Neural progenitor cell (in vitro differentiated cells): ENCODE data around the gene MBD2. TPM values are rescaled to one million over a fixed set of nuclear protein-coding genes. Genes with fewer than 3 reads are reported as not detected.
A peak's percentile ranks its signal among the peaks of the same experiment; 100 is the strongest.

Experiments
- DNase-seq: peaks from one replicate; pipeline ENCODE4 v3.0.0-alpha.2; 2016; ENCODE audit warnings: low spot score
- H2AFZ ChIP-seq: fragments of 200-600 bp; sonication (generic); replicated peaks from 2 replicates; pipeline ENCODE4 v1.6.1; 2016; ENCODE audit warnings: antibody characterized with exemption
- H3F3A ChIP-seq: fragments of 200-600 bp; sonication (generic); 2 replicates; pipeline ENCODE4 v1.6.1; 2016; ENCODE audit warnings: antibody characterized with exemption, low read depth
- H3K27ac ChIP-seq: fragments of 200-600 bp; sonication (generic); 2 replicates; pipeline ENCODE4 v1.5.1; 2016; ENCODE audit warnings: mild to moderate bottlenecking
- H3K27me3 ChIP-seq: fragments of 200-600 bp; sonication (generic); 2 replicates; pipeline ENCODE4 v1.6.1; 2016; ENCODE audit warnings: mild to moderate bottlenecking, moderate library complexity
- H3K36me3 ChIP-seq: fragments of 200-600 bp; sonication (generic); 2 replicates; pipeline ENCODE4 v1.5.1; 2016
- H3K4me1 ChIP-seq: fragments of 200-600 bp; sonication (generic); 2 replicates; pipeline ENCODE4 v1.6.1; 2016; ENCODE audit warnings: mixed run types
- H3K4me2 ChIP-seq: fragments of 200-600 bp; sonication (generic); 2 replicates; pipeline ENCODE4 v1.6.1; 2016
- H3K4me3 ChIP-seq: fragments of 200-600 bp; sonication (generic); 2 replicates; pipeline ENCODE4 v1.5.1; 2016
- H3K79me2 ChIP-seq: fragments of 200-600 bp; sonication (generic); 2 replicates; pipeline ENCODE4 v1.6.1; 2016; ENCODE audit warnings: low read depth
- H3K9ac ChIP-seq: fragments of 200-600 bp; sonication (generic); 2 replicates; pipeline ENCODE4 v1.6.1; 2016
- H3K9me3 ChIP-seq: fragments of 200-600 bp; sonication (generic); 2 replicates; pipeline ENCODE4 v1.5.1; 2016; ENCODE audit warnings: low read depth
- H4K20me1 ChIP-seq: fragments of 200-600 bp; sonication (generic); 2 replicates; pipeline ENCODE4 v1.6.1; 2016; ENCODE audit warnings: low read depth
- H3K27ac Mint-ChIP-seq: 3 replicates; pipeline ENCODE4 v1.8.0; 2021; ENCODE audit warnings: mixed read lengths
- H3K27me3 Mint-ChIP-seq: 2 replicates; pipeline ENCODE4 v1.8.0; 2022; ENCODE audit warnings: low read depth, mild to moderate bottlenecking, inconsistent platforms, moderate library complexity, mixed read lengths; ENCODE audit not compliant: insufficient read depth
- H3K36me3 Mint-ChIP-seq: 3 replicates; pipeline ENCODE4 v1.8.0; 2021; ENCODE audit warnings: mixed read lengths
- H3K4me1 Mint-ChIP-seq: 3 replicates; pipeline ENCODE4 v1.8.0; 2021; ENCODE audit warnings: mixed read lengths
- H3K4me3 Mint-ChIP-seq: 3 replicates; pipeline ENCODE4 v1.8.0; 2021; ENCODE audit warnings: mild to moderate bottlenecking, moderate library complexity, mixed read lengths
- H3K9me3 Mint-ChIP-seq: 3 replicates; pipeline ENCODE4 v1.8.0; 2020; ENCODE audit warnings: mixed read lengths
- EZH2 ChIP-seq: fragments of 200-600 bp; sonication (generic); IDR thresholded peaks from 2 replicates; pipeline ENCODE4 v1.6.1; 2017; ENCODE audit warnings: antibody characterized with exemption, mild to moderate bottlenecking, moderate library complexity
- EZH2phosphoT487 ChIP-seq: fragments of 200-600 bp; sonication (generic); IDR thresholded peaks from 2 replicates; pipeline ENCODE4 v1.6.1; 2017; ENCODE audit warnings: antibody characterized with exemption
- total RNA-seq: library from RNA; depleted of rRNA; stranded (reverse); fragments of >200 nt; gene quantifications from 2 replicates; pipeline ENCODE4 v1.2.3, GENCODE V29; 2015; ENCODE audit warnings: low replicate concordance
- TF ChIP-seq, protein P1 (sequence below): fragments of 200-600 bp; sonication (generic); IDR thresholded peaks from 2 replicates; pipeline ENCODE4 v1.5.1; 2017; ENCODE audit warnings: antibody characterized with exemption, mild to moderate bottlenecking

MBD2 gene
- total RNA-seq, 1 donor from 2014 or later: 36.5 TPM

DNA sequence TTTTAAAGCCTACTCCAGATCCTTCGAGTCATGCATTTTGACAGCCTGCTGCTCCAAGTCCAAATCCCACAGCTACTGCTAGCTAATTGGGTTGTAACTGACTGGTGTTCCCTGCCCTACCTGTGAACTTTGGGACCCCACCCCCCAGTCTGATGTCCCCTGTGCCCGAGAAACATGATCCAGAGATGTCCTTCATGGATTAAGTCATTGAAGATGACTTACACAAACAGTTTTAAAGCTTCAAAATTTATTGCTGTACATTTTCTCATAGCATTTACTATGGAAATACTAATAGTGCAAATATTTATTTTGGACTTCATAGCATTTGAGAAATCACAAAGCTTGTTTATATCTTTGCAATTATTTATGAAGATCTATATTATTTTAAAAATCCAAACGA is 73.1 kb downstream of the MBD2 start:
- TF ChIP-seq, protein P1, sequence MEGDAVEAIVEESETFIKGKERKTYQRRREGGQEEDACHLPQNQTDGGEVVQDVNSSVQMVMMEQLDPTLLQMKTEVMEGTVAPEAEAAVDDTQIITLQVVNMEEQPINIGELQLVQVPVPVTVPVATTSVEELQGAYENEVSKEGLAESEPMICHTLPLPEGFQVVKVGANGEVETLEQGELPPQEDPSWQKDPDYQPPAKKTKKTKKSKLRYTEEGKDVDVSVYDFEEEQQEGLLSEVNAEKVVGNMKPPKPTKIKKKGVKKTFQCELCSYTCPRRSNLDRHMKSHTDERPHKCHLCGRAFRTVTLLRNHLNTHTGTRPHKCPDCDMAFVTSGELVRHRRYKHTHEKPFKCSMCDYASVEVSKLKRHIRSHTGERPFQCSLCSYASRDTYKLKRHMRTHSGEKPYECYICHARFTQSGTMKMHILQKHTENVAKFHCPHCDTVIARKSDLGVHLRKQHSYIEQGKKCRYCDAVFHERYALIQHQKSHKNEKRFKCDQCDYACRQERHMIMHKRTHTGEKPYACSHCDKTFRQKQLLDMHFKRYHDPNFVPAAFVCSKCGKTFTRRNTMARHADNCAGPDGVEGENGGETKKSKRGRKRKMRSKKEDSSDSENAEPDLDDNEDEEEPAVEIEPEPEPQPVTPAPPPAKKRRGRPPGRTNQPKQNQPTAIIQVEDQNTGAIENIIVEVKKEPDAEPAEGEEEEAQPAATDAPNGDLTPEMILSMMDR: no peak
- TF ChIP-seq EZH2 (no peak), EZH2phosphoT487 (no peak)
- no peaks in the 10 kb centered on the region for H3F3A ChIP-seq
- H3K4me3 ChIP-seq: no peak overlapping the region
- no peak overlapping the region for H3K9ac ChIP-seq
- Mint-ChIP-seq H3K27ac (no peak overlapping the region), H3K4me3 (no peak overlapping the region), H3K27me3 (no peaks in the 10 kb centered on the region), H3K9me3 (peaks cover 2% of the 10 kb centered on the region), H3K4me1 (peaks cover 8% of the 10 kb centered on the region), H3K36me3 (peaks cover 3% of the 10 kb centered on the region)
- H4K20me1 ChIP-seq: no peaks in the 10 kb centered on the region
- no peaks in the 10 kb centered on the region for H3K4me1 ChIP-seq
- no peak overlapping the region for H3K4me2 ChIP-seq
- H3K9me3 ChIP-seq: no peaks in the 10 kb centered on the region
- DNase-seq: no peak
- no peaks in the 10 kb centered on the region for H3K79me2 ChIP-seq
- no peak overlapping the region for H3K27ac ChIP-seq
- H2AFZ ChIP-seq: no peak overlapping the region
- no peaks in the 10 kb centered on the region for H3K36me3 ChIP-seq
- no peaks in the 10 kb centered on the region for H3K27me3 ChIP-seq

DNA sequence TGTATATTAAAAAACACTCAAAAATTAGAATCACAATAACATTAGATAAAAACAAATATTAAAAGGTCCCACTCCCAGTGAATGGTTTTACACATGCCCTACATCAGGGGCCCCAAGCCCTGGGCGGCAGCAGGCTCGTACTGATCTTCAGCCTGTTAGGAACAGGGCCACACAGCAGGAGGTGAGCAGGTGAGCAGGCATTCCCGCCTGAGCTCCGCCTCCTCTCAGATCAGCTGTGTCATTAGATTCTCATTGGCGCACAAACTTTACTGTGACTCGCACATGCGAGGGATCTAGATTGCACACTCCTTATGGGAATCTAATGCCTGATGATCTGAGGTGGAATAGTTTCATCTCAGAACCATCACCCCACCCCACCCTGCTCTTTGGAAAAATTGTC is 74.2 kb downstream of the MBD2 start:
- peaks cover 3% of the 10 kb centered on the region for H3K36me3 Mint-ChIP-seq
- Histone ChIP-seq H3K9me3 (no peaks in the 10 kb centered on the region), H3F3A (no peaks in the 10 kb centered on the region), H3K9ac (no peak overlapping the region), H3K4me1 (no peaks in the 10 kb centered on the region), H3K36me3 (no peaks in the 10 kb centered on the region), H2AFZ (no peak overlapping the region), H3K79me2 (no peaks in the 10 kb centered on the region), H3K4me2 (no peak overlapping the region), H3K27ac (no peak overlapping the region), H4K20me1 (no peaks in the 10 kb centered on the region), H3K27me3 (no peaks in the 10 kb centered on the region), H3K4me3 (no peak overlapping the region)
- H3K4me3 Mint-ChIP-seq: no peak overlapping the region
- H3K4me1 Mint-ChIP-seq: peaks cover 8% of the 10 kb centered on the region
- H3K27ac Mint-ChIP-seq: no peak overlapping the region
- TF ChIP-seq EZH2 (no peak), EZH2phosphoT487 (no peak)
- TF ChIP-seq, protein P1: no peak
- H3K9me3 Mint-ChIP-seq: peaks cover 2% of the 10 kb centered on the region
- no peaks in the 10 kb centered on the region for H3K27me3 Mint-ChIP-seq
- no peak for DNase-seq

DNA sequence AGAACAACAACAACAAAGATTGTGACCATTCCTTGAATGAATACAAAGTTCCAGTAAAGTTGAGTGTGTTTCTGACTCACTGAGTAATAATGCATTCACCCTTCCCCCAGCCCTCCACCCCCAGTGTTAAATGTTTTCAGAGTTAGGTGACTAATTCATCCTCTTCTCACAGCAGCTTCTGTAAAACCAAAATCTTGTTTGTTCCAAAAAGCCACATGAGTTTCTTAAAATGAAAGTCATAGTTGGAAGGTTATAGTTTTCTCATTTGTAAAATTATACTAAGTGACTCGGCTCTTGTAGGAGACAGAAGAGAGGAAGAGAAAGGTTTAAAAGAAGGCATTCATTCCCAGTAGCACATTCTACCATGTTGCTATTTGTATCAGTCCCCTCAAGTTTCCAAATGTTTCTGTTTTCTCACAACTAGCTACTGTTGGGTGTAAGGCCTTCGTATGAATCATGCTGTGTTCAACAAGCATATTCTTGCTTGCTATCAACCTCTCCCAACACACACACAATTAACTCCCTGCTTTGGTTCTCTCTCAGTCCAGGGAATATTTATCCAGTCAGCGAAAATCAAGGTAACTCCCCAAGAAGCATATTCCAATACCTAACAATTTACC is 75.3 kb downstream of the MBD2 start:
- Mint-ChIP-seq H3K4me3 (no peak overlapping the region), H3K36me3 (peaks cover 3% of the 10 kb centered on the region), H3K27me3 (no peaks in the 10 kb centered on the region), H3K27ac (peak overlapping the region; percentile 20), H3K9me3 (peaks cover 2% of the 10 kb centered on the region), H3K4me1 (peaks cover 8% of the 10 kb centered on the region)
- Histone ChIP-seq H3K27me3 (no peaks in the 10 kb centered on the region), H3K79me2 (no peaks in the 10 kb centered on the region), H3K4me3 (no peak overlapping the region), H3K9me3 (no peaks in the 10 kb centered on the region), H3K4me2 (no peak overlapping the region), H3K27ac (no peak overlapping the region), H3K9ac (no peak overlapping the region), H3K4me1 (no peaks in the 10 kb centered on the region), H3F3A (no peaks in the 10 kb centered on the region), H4K20me1 (no peaks in the 10 kb centered on the region), H3K36me3 (no peaks in the 10 kb centered on the region), H2AFZ (no peak overlapping the region)
- TF ChIP-seq EZH2phosphoT487 (no peak), EZH2 (no peak)
- TF ChIP-seq, protein P1: no peak
- no peak for DNase-seq
